Ishikawa (cell line): ENCODE results near the gene ARHGEF17.

Experiments used
- CEBPB ChIP-seq: IDR thresholded peaks from 2 replicates; pipeline ENCODE4 v1.6.1; 2012
- EP300 ChIP-seq: IDR thresholded peaks from 2 replicates; pipeline ENCODE4 v1.6.1; 2012; ENCODE audit warnings: borderline replicate concordance
- FOXM1 ChIP-seq: IDR thresholded peaks from 2 replicates; pipeline ENCODE4 v1.6.1; 2012; ENCODE audit warnings: low read depth, borderline replicate concordance
- MAX ChIP-seq: IDR thresholded peaks from 2 replicates; pipeline ENCODE4 v1.6.1; 2012
- RAD21 ChIP-seq: IDR thresholded peaks from 2 replicates; pipeline ENCODE4 v1.6.1; 2012; ENCODE audit warnings: low read depth
- TAF1 ChIP-seq: IDR thresholded peaks from 2 replicates; pipeline ENCODE4 v1.6.1; 2012; ENCODE audit warnings: low read depth, mild to moderate bottlenecking
- TCF12 ChIP-seq: IDR thresholded peaks from 2 replicates; pipeline ENCODE4 v1.6.1; 2012; ENCODE audit warnings: low read depth
- TEAD4 ChIP-seq: IDR thresholded peaks from 2 replicates; pipeline ENCODE4 v1.6.1; 2012
- USF1 ChIP-seq: IDR thresholded peaks from 2 replicates; pipeline ENCODE4 v1.6.1; 2012
- YY1 ChIP-seq: IDR thresholded peaks from 2 replicates; pipeline ENCODE4 v1.6.1; 2012; ENCODE audit warnings: low read depth

GRCh38 chr11:73322382-73323306 lies 14.6 kb downstream of the ARHGEF17 start:
- TF ChIP-seq FOXM1 (no peak), CEBPB (no peak), TEAD4 (no peak), MAX (no peak), YY1 (no peak), EP300 (no peak), RAD21 (no peak), USF1 (no peak), TAF1 (no peak), TCF12 (no peak)
